ENCODE measurements around the gene FILIP1L. TPM values are rescaled to one million over a fixed set of nuclear protein-coding genes. Genes with fewer than 3 reads are reported as not detected.

The FILIP1L gene
- polyA plus RNA-seq, 1 donor = 36.3 TPM

DNA sequence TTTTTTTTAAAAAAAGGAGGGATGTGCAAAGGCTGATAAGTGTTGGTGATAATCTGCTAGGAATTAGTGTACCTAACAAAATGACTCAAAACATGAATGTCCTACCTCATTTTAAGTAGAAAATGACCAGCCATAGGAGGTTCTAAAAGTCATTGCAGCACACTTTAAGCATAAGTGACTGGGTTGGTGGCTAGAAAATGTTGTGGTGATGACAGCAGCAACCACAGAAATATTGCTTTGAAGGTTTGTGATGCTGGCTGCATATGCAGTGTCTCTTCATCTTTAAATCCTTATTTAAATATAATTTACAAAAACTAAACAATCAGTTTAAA, 241.4 kb downstream of the FILIP1L start:
- peak overlapping the region; percentile 82 for H3K4me3 ChIP-seq (ENCODE audit: low read length)
- H3K4me1 ChIP-seq (ENCODE audit: control insufficient read depth, insufficient read depth, low read length) = peaks cover 38% of the 10 kb centered on the region

DNA sequence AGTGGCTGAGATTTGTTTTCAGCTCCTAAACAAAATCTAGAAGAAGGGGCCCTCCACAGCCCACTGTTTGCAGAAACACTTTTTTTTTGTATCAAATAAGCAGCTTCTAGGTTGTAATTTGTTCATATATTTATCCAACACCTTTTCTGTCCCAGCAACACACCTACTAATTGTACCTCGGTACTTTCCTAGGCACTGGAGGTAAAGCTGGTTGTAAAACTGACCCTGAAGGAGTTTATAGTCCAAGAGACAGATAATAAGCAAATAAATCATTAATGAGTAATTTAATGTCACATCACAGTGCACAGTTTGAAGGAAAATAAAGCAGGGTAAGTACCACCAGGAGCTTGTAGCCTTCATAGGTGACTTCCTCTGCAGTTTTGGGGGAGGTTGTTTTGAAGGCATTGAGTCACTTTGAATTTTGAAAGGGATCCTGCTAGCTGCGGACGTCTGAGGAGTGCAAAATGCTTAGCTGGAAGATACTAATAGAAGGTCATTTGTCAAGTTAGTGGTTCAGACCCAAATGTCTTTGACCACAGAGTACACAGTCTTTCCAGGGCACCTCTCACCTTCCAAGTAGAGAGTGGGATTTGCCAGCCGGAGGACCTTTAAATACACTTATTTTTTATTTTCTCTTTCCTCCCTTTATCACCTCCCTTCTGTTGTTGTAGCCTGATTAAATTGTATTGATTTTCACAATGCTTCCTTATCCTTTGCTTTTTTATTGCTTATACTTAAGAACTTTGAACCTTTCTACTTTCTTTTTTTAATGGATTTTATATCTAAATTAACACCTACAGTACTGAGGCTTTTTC, 242.9 kb downstream of the FILIP1L start:
- Histone ChIP-seq H3K9me3 (ENCODE audit: control insufficient read depth, low read depth, low read length) (no peaks in the 10 kb centered on the region), H3K4me1 (ENCODE audit: control insufficient read depth, insufficient read depth, low read length) (peaks cover 38% of the 10 kb centered on the region), H3K4me3 (ENCODE audit: low read length) (no peak overlapping the region), H3K36me3 (ENCODE audit: control insufficient read depth, insufficient read depth, low read length) (peaks cover 8% of the 10 kb centered on the region), H3K27me3 (ENCODE audit: control insufficient read depth, insufficient read depth, low read length) (no peaks in the 10 kb centered on the region), H3K27ac (ENCODE audit: low read length) (peak overlapping the region; percentile 76)
- peak; percentile 49 to 85 for DNase-seq
- WGBS (ENCODE audit: insufficient coverage, low lambda C conversion rate) = 38% methylated on average over 1 of the region's 4 CpGs

More for the DNA sequence above, 241.4 kb downstream of the FILIP1L start:
- no peaks in the 10 kb centered on the region for H3K9me3 ChIP-seq (ENCODE audit: control insufficient read depth, low read depth, low read length)
- peak overlapping the region; percentile 76 for H3K27ac ChIP-seq (ENCODE audit: low read length)
- H3K36me3 ChIP-seq (ENCODE audit: control insufficient read depth, insufficient read depth, low read length) = peaks cover 6% of the 10 kb centered on the region
- H3K27me3 ChIP-seq (ENCODE audit: control insufficient read depth, insufficient read depth, low read length) = no peaks in the 10 kb centered on the region
- DNase-seq = no peak

DNA sequence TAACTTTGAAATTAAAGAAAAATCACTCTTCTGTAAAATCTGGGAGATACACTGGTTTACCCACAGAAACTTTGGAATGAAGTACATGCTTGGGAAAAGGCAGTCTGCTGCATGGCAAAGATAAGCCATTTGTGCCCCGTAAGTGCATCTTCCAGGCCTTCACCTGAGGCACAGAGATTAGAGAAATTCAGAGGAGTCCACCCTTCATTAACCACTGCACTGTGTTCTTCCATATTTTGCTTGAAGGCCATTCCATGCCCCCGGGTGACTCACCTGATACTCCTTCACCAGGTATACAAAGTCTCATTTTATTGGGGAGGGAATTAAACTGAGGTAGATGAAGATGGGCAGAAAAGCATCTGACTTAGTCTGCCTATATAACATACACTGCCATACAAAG, 243.6 kb downstream of the FILIP1L start:
- peaks cover 38% of the 10 kb centered on the region for H3K4me1 ChIP-seq (ENCODE audit: control insufficient read depth, insufficient read depth, low read length)

DNA sequence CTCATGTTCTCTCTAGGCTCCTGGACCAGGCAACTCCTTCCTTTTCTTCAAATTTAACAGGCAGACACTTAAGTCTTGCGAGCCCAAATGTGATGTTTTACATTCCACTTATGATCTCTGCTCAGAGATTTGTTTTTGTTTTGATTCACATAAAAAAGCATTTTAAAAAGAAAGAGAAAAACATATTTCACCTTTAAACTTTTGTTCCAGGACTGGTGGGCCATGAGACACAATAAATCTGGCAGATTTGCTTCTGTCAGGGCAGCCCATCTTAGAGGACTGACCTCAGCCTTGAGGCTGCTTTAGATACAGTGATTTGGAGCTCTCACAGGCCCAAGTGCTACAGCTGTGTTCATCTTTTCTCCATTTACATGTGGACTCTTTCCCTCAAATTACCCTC, 244.7 kb downstream of the FILIP1L start:
- no peaks in the 10 kb centered on the region for H3K27me3 ChIP-seq (ENCODE audit: control insufficient read depth, insufficient read depth, low read length)
- no CpG with 5 or more reads among the region's 1 CpG for WGBS (ENCODE audit: insufficient coverage, low lambda C conversion rate)
- H3K27ac ChIP-seq (ENCODE audit: low read length) = peak overlapping the region; percentile 76
- H3K9me3 ChIP-seq (ENCODE audit: control insufficient read depth, low read depth, low read length) = no peaks in the 10 kb centered on the region
- DNase-seq = no peak
- H3K4me1 ChIP-seq (ENCODE audit: control insufficient read depth, insufficient read depth, low read length) = peaks cover 38% of the 10 kb centered on the region
- H3K36me3 ChIP-seq (ENCODE audit: control insufficient read depth, insufficient read depth, low read length) = peaks cover 8% of the 10 kb centered on the region
- no peak overlapping the region for H3K4me3 ChIP-seq (ENCODE audit: low read length)

More for the DNA sequence above, 243.6 kb downstream of the FILIP1L start:
- Histone ChIP-seq H3K27me3 (ENCODE audit: control insufficient read depth, insufficient read depth, low read length) (no peaks in the 10 kb centered on the region), H3K36me3 (ENCODE audit: control insufficient read depth, insufficient read depth, low read length) (peaks cover 8% of the 10 kb centered on the region), H3K27ac (ENCODE audit: low read length) (peak overlapping the region; percentile 76), H3K9me3 (ENCODE audit: control insufficient read depth, low read depth, low read length) (no peaks in the 10 kb centered on the region), H3K4me3 (ENCODE audit: low read length) (no peak overlapping the region)
- WGBS (ENCODE audit: insufficient coverage, low lambda C conversion rate) = no CpG with 5 or more reads among the region's 2 CpGs
- peak in 1 of 2 donors; percentile 17 for DNase-seq

DNA sequence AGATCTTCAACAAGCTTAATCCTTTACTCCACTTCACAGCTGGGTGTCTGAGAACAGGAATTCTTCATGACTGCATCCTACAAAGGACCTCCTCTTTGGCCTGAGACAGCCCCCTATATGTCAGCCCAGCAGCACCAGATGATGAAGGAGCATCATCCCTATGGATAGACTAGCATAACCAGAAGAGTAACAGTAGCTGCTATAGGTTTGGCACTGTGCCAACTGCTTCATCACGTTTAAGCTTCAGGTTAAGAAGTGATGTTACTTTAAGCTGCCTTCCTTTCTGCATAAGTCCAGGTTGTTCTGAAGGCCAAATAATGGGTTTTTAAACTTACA, 246.0 kb downstream of the FILIP1L start:
- no peak overlapping the region for H3K4me3 ChIP-seq (ENCODE audit: low read length)
- peaks cover 11% of the 10 kb centered on the region for H3K36me3 ChIP-seq (ENCODE audit: control insufficient read depth, insufficient read depth, low read length)
- no CpG with 5 or more reads among the region's 1 CpG for WGBS (ENCODE audit: insufficient coverage, low lambda C conversion rate)
- H3K27ac ChIP-seq (ENCODE audit: low read length) = peak overlapping the region; percentile 0
- H3K27me3 ChIP-seq (ENCODE audit: control insufficient read depth, insufficient read depth, low read length) = no peaks in the 10 kb centered on the region
- DNase-seq = peak in 1 of 2 donors; percentile 16
- H3K4me1 ChIP-seq (ENCODE audit: control insufficient read depth, insufficient read depth, low read length) = peaks cover 32% of the 10 kb centered on the region
- no peaks in the 10 kb centered on the region for H3K9me3 ChIP-seq (ENCODE audit: control insufficient read depth, low read depth, low read length)

DNA sequence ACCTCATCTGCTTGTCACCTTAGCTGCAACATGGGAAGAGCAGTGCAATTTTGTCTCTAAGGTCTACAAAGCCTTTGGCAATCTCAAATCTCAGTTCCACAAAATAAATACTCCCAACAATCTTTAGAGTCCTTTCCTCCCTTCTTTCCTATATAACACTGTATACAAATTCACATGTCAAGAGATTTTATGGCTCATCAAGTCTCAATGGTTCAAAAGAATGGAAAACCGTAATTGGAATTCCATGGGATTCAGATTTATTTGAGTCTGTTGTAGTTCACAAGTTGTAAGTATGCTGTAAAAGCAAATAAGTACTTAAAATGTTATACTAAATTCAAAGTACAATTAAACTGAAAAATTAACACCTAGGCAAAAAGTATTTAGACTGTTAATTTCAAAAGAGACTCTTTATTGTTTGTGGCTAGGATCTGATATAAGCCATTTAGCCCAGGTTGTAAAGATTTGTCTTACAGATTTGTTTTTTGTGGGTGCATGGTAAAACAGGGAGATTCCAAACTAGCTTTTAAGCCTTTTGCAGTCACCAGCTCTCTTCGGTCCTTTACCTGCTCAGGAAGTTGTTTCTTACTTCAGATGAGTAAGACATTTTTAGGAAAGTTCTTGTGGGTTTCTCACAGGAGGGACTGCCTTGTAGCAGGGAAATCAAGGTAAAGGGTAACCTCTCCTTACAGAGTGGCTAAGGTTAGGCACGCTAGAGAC, 246.5 kb downstream of the FILIP1L start:
- 80% methylated on average over 2 of the region's 3 CpGs for WGBS (ENCODE audit: insufficient coverage, low lambda C conversion rate)
- no peaks in the 10 kb centered on the region for H3K9me3 ChIP-seq (ENCODE audit: control insufficient read depth, low read depth, low read length)
- DNase-seq = no peak
- H3K4me3 ChIP-seq (ENCODE audit: low read length) = no peak overlapping the region
- peaks cover 28% of the 10 kb centered on the region for H3K4me1 ChIP-seq (ENCODE audit: control insufficient read depth, insufficient read depth, low read length)
- H3K27ac ChIP-seq (ENCODE audit: low read length) = peak overlapping the region; percentile 0
- H3K36me3 ChIP-seq (ENCODE audit: control insufficient read depth, insufficient read depth, low read length) = peaks cover 16% of the 10 kb centered on the region
- H3K27me3 ChIP-seq (ENCODE audit: control insufficient read depth, insufficient read depth, low read length) = no peaks in the 10 kb centered on the region

DNA sequence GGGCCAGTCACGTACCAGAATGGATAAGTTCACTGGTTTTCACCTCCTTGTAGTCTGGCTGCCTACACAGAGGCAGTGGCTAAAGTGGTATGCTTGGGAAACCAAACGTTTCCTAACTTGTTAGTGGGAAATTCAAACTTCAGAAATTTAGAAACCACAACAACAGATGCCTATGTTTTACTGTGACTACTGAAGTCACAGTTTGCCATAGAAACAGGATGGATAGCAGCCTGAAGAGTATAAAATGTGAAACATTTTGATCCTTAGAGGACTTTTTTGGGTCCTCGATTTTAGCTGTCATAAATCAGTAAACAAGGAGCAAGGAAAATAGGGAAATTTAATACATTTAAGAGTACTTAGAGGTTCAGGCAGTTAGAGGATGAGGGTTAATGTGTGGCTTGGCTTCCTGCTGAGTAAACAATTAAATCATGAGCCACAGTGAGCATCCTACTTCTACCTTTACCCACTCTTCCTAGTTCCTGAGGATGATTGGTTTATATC, 248.0 kb downstream of the FILIP1L start:
- no peak overlapping the region for H3K27ac ChIP-seq (ENCODE audit: low read length)
- H3K4me1 ChIP-seq (ENCODE audit: control insufficient read depth, insufficient read depth, low read length) = peaks cover 15% of the 10 kb centered on the region

DNA sequence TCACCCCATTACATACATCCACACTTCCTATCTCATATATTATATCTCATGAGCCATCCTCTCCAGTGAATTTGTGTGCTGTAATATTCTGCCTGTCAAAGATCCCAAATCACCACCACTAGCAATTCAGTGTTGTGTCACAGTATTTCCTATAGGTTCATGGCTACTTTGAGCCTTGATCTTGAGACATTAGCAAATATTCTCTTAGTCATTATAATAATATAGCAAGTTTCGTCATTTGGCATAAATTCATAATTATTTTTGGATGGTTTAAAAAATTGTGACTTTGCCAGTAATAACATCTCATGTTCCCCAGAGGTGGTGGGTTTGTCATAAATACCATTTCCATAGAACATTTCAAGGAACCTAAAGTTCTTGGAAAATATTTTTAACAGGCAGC, 249.0 kb downstream of the FILIP1L start:
- H3K27me3 ChIP-seq (ENCODE audit: control insufficient read depth, insufficient read depth, low read length) = no peaks in the 10 kb centered on the region
- no CpG with 5 or more reads among the region's 1 CpG for WGBS (ENCODE audit: insufficient coverage, low lambda C conversion rate)
- H3K4me3 ChIP-seq (ENCODE audit: low read length) = no peak overlapping the region
- H3K4me1 ChIP-seq (ENCODE audit: control insufficient read depth, insufficient read depth, low read length) = peaks cover 7% of the 10 kb centered on the region
- no peaks in the 10 kb centered on the region for H3K9me3 ChIP-seq (ENCODE audit: control insufficient read depth, low read depth, low read length)
- H3K36me3 ChIP-seq (ENCODE audit: control insufficient read depth, insufficient read depth, low read length) = peaks cover 28% of the 10 kb centered on the region
- H3K27ac ChIP-seq (ENCODE audit: low read length) = no peak overlapping the region
- DNase-seq = no peak

More for the DNA sequence above, 248.0 kb downstream of the FILIP1L start:
- H3K9me3 ChIP-seq (ENCODE audit: control insufficient read depth, low read depth, low read length) = no peaks in the 10 kb centered on the region
- 100% methylated on average over 1 of the region's 3 CpGs for WGBS (ENCODE audit: insufficient coverage, low lambda C conversion rate)
- peaks cover 25% of the 10 kb centered on the region for H3K36me3 ChIP-seq (ENCODE audit: control insufficient read depth, insufficient read depth, low read length)
- peak in 1 of 2 donors; percentile 16 for DNase-seq
- H3K27me3 ChIP-seq (ENCODE audit: control insufficient read depth, insufficient read depth, low read length) = no peaks in the 10 kb centered on the region
- H3K4me3 ChIP-seq (ENCODE audit: low read length) = no peak overlapping the region

DNA sequence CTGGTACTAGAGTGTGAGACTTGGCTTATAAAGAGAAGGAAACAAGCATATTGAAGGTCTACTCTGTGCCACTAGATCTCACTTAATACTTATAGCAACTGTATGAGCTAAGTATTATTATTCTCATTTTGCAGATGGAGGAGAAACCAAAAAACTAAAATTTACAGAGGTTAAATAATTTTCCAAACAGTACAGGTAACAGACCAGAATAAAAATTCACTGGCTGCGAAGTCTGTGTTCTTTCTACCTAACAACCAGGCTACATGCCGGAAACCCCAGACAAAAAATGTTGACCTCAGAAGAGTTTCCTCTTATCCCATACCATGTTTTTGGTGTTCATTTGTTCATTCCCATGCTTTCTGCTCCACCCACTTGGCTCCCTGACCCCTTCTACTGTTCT, 250.0 kb downstream of the FILIP1L start:
- H3K27ac ChIP-seq (ENCODE audit: low read length) = no peak overlapping the region
- whole genome bisulfite sequencing (ENCODE audit: insufficient coverage, low lambda C conversion rate) = no CpG with 5 or more reads among the region's 2 CpGs
- H3K36me3 ChIP-seq (ENCODE audit: control insufficient read depth, insufficient read depth, low read length) = peaks cover 28% of the 10 kb centered on the region
- no peaks in the 10 kb centered on the region for H3K9me3 ChIP-seq (ENCODE audit: control insufficient read depth, low read depth, low read length)
- no peaks in the 10 kb centered on the region for H3K27me3 ChIP-seq (ENCODE audit: control insufficient read depth, insufficient read depth, low read length)
- no peaks in the 10 kb centered on the region for H3K4me1 ChIP-seq (ENCODE audit: control insufficient read depth, insufficient read depth, low read length)
- no peak for DNase-seq
- no peak overlapping the region for H3K4me3 ChIP-seq (ENCODE audit: low read length)

DNA sequence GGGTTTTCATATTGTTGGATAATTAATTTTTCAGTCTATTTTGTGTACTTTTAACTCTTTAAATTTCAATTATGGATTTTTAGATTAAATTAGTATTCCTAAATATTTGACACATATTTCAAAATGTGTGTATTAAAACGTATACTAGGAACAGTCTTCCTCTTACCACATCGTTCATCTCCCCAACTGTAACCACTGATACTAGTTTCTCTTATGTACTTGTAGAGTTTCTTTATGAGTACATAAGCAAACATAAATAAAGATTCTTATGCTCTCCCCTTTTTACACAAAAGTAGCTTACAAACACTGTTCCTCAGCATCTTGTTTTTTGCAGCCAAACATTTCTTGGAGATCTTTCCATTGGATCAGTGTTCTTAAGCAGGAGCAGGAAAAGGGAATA, 250.7 kb downstream of the FILIP1L start:
- WGBS (ENCODE audit: insufficient coverage, low lambda C conversion rate) = 67% methylated on average over 1 of the region's 2 CpGs
- DNase-seq = no peak
- no peaks in the 10 kb centered on the region for H3K4me1 ChIP-seq (ENCODE audit: control insufficient read depth, insufficient read depth, low read length)
- no peaks in the 10 kb centered on the region for H3K9me3 ChIP-seq (ENCODE audit: control insufficient read depth, low read depth, low read length)
- H3K36me3 ChIP-seq (ENCODE audit: control insufficient read depth, insufficient read depth, low read length) = peaks cover 31% of the 10 kb centered on the region
- H3K27me3 ChIP-seq (ENCODE audit: control insufficient read depth, insufficient read depth, low read length) = no peaks in the 10 kb centered on the region
- no peak overlapping the region for H3K4me3 ChIP-seq (ENCODE audit: low read length)
- no peak overlapping the region for H3K27ac ChIP-seq (ENCODE audit: low read length)

All from large intestine (tissue), 3 donors.